Osteoblast (primary cell): ENCODE measurements around the gene SYT2. TPM values are rescaled to one million over a fixed set of nuclear protein-coding genes. Genes with fewer than 3 reads are reported as not detected.

ENCODE experiments used
- DNase-seq: peaks from one replicate; pipeline ENCODE4 v3.0.0; 2011; ENCODE audit warnings: low spot score, mixed read lengths; ENCODE audit not compliant: insufficient read length; ENCODE audit errors: missing footprints
- H2AFZ ChIP-seq: 2 replicates; pipeline ENCODE4 v1.6.0; 2011; ENCODE audit warnings: mild to moderate bottlenecking, low read length
- H3K27ac ChIP-seq: 2 replicates; pipeline ENCODE4 v1.5.1; 2011; ENCODE audit warnings: mild to moderate bottlenecking, low read depth, low read length, moderate library complexity
- H3K27me3 ChIP-seq: 2 replicates; pipeline ENCODE4 v1.6.0; 2012; ENCODE audit warnings: mild to moderate bottlenecking, control low read depth, inconsistent platforms, low read length, moderate library complexity; ENCODE audit not compliant: insufficient read depth
- H3K36me3 ChIP-seq: 2 replicates; pipeline ENCODE4 v1.5.1; 2011; ENCODE audit warnings: mild to moderate bottlenecking, low read length, control low read depth, moderate library complexity; ENCODE audit not compliant: insufficient read depth
- H3K4me1 ChIP-seq: 2 replicates; pipeline ENCODE4 v1.5.1; 2011; ENCODE audit warnings: mild to moderate bottlenecking, low read length, control low read depth, moderate library complexity; ENCODE audit not compliant: insufficient read depth
- H3K4me2 ChIP-seq: 2 replicates; pipeline ENCODE4 v1.6.0; 2011; ENCODE audit warnings: mild to moderate bottlenecking, low read length; ENCODE audit not compliant: insufficient read depth
- H3K4me3 ChIP-seq: fragments of 200-600 bp; sonication (generic); 3 replicates; pipeline ENCODE4 v1.5.1; 2012; ENCODE audit warnings: mild to moderate bottlenecking, low read length, inconsistent platforms; ENCODE audit not compliant: insufficient read depth
- H3K79me2 ChIP-seq: 2 replicates; pipeline ENCODE4 v1.6.0; 2012; ENCODE audit warnings: mild to moderate bottlenecking, low read length, control low read depth, inconsistent platforms; ENCODE audit not compliant: insufficient read depth
- H3K9me3 ChIP-seq: 2 replicates; pipeline ENCODE4 v1.5.1; 2011; ENCODE audit warnings: low read depth, low read length, control low read depth
- H4K20me1 ChIP-seq: 2 replicates; pipeline ENCODE4 v1.6.0; 2012; ENCODE audit warnings: mild to moderate bottlenecking, low read length, control low read depth; ENCODE audit not compliant: insufficient read depth
- CTCF ChIP-seq: IDR thresholded peaks from 2 replicates; pipeline ENCODE4 v1.5.1; 2011; ENCODE audit warnings: mild to moderate bottlenecking, low read depth, low read length, moderate library complexity; ENCODE audit errors: extremely low read depth
- total RNA-seq: library from RNA; depleted of rRNA; stranded (reverse); fragments of >200 nt; gene quantifications from 2 replicates; pipeline ENCODE4 v1.2.3, GENCODE V29; 2012

Gene SYT2
- total RNA-seq, 1 donor: not detected

- peak; percentile 66 for DNase-seq
- no peak for TF ChIP-seq CTCF
- no peak overlapping the region for H3K4me3 ChIP-seq
- no peaks in the 10 kb centered on the region for H3K27me3 ChIP-seq
- H2AFZ ChIP-seq: no peak overlapping the region
- no peak overlapping the region for H3K4me2 ChIP-seq
- H3K9me3 ChIP-seq: no peaks in the 10 kb centered on the region
- no peaks in the 10 kb centered on the region for H4K20me1 ChIP-seq
- peaks cover 5% of the 10 kb centered on the region for H3K4me1 ChIP-seq
- no peaks in the 10 kb centered on the region for H3K79me2 ChIP-seq
- H3K36me3 ChIP-seq: no peaks in the 10 kb centered on the region
- H3K27ac ChIP-seq: no peak overlapping the region
Measured at GRCh38 chr1:202597090-202597761, 113.0 kb downstream of the SYT2 start.

GRCh38 chr1:202596638-202597037 lies 113.6 kb downstream of the SYT2 start:
- no peaks in the 10 kb centered on the region for H3K36me3 ChIP-seq
- H3K4me3 ChIP-seq: no peak overlapping the region
- H3K27ac ChIP-seq: no peak overlapping the region
- H2AFZ ChIP-seq: no peak overlapping the region
- no peaks in the 10 kb centered on the region for H4K20me1 ChIP-seq
- DNase-seq: no peak
- H3K4me1 ChIP-seq: peaks cover 5% of the 10 kb centered on the region
- H3K9me3 ChIP-seq: no peaks in the 10 kb centered on the region
- H3K27me3 ChIP-seq: no peaks in the 10 kb centered on the region
- TF ChIP-seq CTCF: no peak
- no peak overlapping the region for H3K4me2 ChIP-seq
- H3K79me2 ChIP-seq: no peaks in the 10 kb centered on the region

- Histone ChIP-seq H3K27me3 (no peaks in the 10 kb centered on the region), H3K9me3 (no peaks in the 10 kb centered on the region), H4K20me1 (no peaks in the 10 kb centered on the region), H3K79me2 (no peaks in the 10 kb centered on the region), H3K27ac (no peak overlapping the region), H3K36me3 (no peaks in the 10 kb centered on the region), H3K4me3 (no peak overlapping the region), H3K4me2 (no peak overlapping the region), H2AFZ (no peak overlapping the region), H3K4me1 (peaks cover 18% of the 10 kb centered on the region)
- no peak for TF ChIP-seq CTCF
- DNase-seq: no peak
Measured at GRCh38 chr1:202593845-202594244, 116.4 kb downstream of the SYT2 start.

GRCh38 chr1:202592146-202592545 lies 118.1 kb downstream of the SYT2 start:
- Histone ChIP-seq H3K36me3 (no peaks in the 10 kb centered on the region), H3K27me3 (no peaks in the 10 kb centered on the region), H3K4me1 (peaks cover 35% of the 10 kb centered on the region)

More at GRCh38 chr1:202592146-202592545, 118.1 kb downstream of the SYT2 start:
- no peak for DNase-seq
- H3K27ac ChIP-seq: no peak overlapping the region
- no peak overlapping the region for H3K4me2 ChIP-seq
- no peak overlapping the region for H2AFZ ChIP-seq
- H3K4me3 ChIP-seq: no peak overlapping the region
- no peaks in the 10 kb centered on the region for H3K9me3 ChIP-seq
- H4K20me1 ChIP-seq: no peaks in the 10 kb centered on the region
- no peak for TF ChIP-seq CTCF
- no peaks in the 10 kb centered on the region for H3K79me2 ChIP-seq
